A549 (cell line): Measurements from ENCODE around the gene HOXA4.

Experiments used
- CTCF ChIP-seq: fragments of >200 bp; sonication (Bioruptor Twin); formaldehyde crosslinking; IDR thresholded peaks from 3 replicates; pipeline ENCODE4 v1.5.1; 2016
- ELK1 ChIP-seq: fragments of 150-350 bp; IDR thresholded peaks from 2 replicates; pipeline ENCODE4 v1.6.1; 2014; ENCODE audit warnings: low read depth, mild to moderate bottlenecking, low read length
- EP300 ChIP-seq, 2 experiments: fragments of >200 bp; sonication (Bioruptor Twin); formaldehyde crosslinking; IDR thresholded peaks; 2 replicates in 1 of 2; 3 replicates in 1 of 2; pipeline ENCODE4 v1.6.1; 2016 to 2017
- GATA3 ChIP-seq: IDR thresholded peaks from 2 replicates; pipeline ENCODE4 v1.6.1; 2012; ENCODE audit warnings: borderline replicate concordance
- HES2 ChIP-seq: fragments of >200 bp; sonication (Bioruptor Twin); formaldehyde crosslinking; IDR thresholded peaks from 2 replicates; pipeline ENCODE4 v1.6.1; 2016
- MAZ ChIP-seq: fragments of 150-350 bp; IDR thresholded peaks from 2 replicates; pipeline ENCODE4 v1.6.1; 2014; ENCODE audit warnings: antibody characterized with exemption, low read depth, low read length, borderline replicate concordance
- POLR2A ChIP-seq: IDR thresholded peaks from 2 replicates; pipeline ENCODE4 v1.6.1; 2012; ENCODE audit warnings: mild to moderate bottlenecking, low read length
- POLR2AphosphoS2 ChIP-seq: conservative IDR thresholded peaks from 2 replicates; pipeline ENCODE4 v1.6.1; 2012; ENCODE audit warnings: low read length, improper control_type of control experiment, inconsistent platforms
- RFX5 ChIP-seq: fragments of 450-650 bp; IDR thresholded peaks from 2 replicates; pipeline ENCODE4 v1.7.1; 2014; ENCODE audit warnings: antibody characterized with exemption, mild to moderate bottlenecking, moderate library complexity
- SMC3 ChIP-seq: fragments of >200 bp; sonication (Bioruptor Twin); formaldehyde crosslinking; IDR thresholded peaks from 3 replicates; pipeline ENCODE4 v1.6.1; 2018; ENCODE audit warnings: inconsistent platforms
- SREBF2 ChIP-seq: fragments of 450-650 bp; IDR thresholded peaks from 2 replicates; pipeline ENCODE4 v1.6.1; 2014; ENCODE audit warnings: mild to moderate bottlenecking, moderate library complexity

- no peak for TF ChIP-seq CTCF
- TF ChIP-seq EP300 (IDR thresholded peaks at IDR 0.05), result no peak
- no peak for TF ChIP-seq SMC3
- no peak for TF ChIP-seq POLR2AphosphoS2
- TF ChIP-seq MAZ, result no peak
- TF ChIP-seq RFX5, result no peak
- no peak for TF ChIP-seq POLR2A
- no peak for TF ChIP-seq ELK1
- no peak for TF ChIP-seq GATA3
- TF ChIP-seq SREBF2, result no peak
- no peak for TF ChIP-seq HES2
Measured at GRCh38 chr7:27128776-27129728, 1.5 kb downstream of the HOXA4 start.
